SK-N-SH treated with all-trans-retinoic acid at 6 μM for 48 hours (cell line): ENCODE data around the gene CACNA1G.

Experiments
- ATAC-seq: fragments of 200-7000 bp; cut with Tn5 transposase; 3 replicates; pipeline ENCODE4 v1.9.1; 2020; ENCODE audit warnings: mild to moderate bottlenecking, moderate library complexity
- ARNTL ChIP-seq: fragments of 450-650 bp; formaldehyde crosslinking; IDR thresholded peaks from 2 replicates; pipeline ENCODE4 v1.5.0; 2020; ENCODE audit warnings: low read depth, mild to moderate bottlenecking, moderate library complexity, borderline replicate concordance
- BACH2 ChIP-seq: fragments of 250-450 bp; sonication (Bioruptor Pico); IDR thresholded peaks from 2 replicates; pipeline ENCODE4 v1.9.0; 2021; ENCODE audit warnings: mild to moderate bottlenecking, borderline replicate concordance
- CREB5 ChIP-seq: fragments of 250-450 bp; sonication (Bioruptor Pico); IDR thresholded peaks from 2 replicates; pipeline ENCODE4 v1.5.1; 2020; ENCODE audit warnings: low read depth, mild to moderate bottlenecking, moderate library complexity
- CSDC2 ChIP-seq: fragments of 250-450 bp; sonication (Bioruptor Pico); IDR thresholded peaks from 2 replicates; pipeline ENCODE4 v1.5.0; 2020; ENCODE audit warnings: mild to moderate bottlenecking, moderate library complexity
- CSRNP3 ChIP-seq: fragments of 250-450 bp; sonication (Bioruptor Pico); IDR thresholded peaks from 2 replicates; pipeline ENCODE4 v1.5.1; 2021; ENCODE audit warnings: mild to moderate bottlenecking, moderate library complexity
- ESRRG ChIP-seq: fragments of 250-450 bp; sonication (Bioruptor Pico); IDR thresholded peaks from 2 replicates; pipeline ENCODE4 v1.6.1; 2021; ENCODE audit warnings: mild to moderate bottlenecking
- GLIS3 ChIP-seq: fragments of 250-450 bp; sonication (Bioruptor Pico); IDR thresholded peaks from 2 replicates; pipeline ENCODE4 v1.5.0; 2020; ENCODE audit warnings: mild to moderate bottlenecking, moderate library complexity
- OSR1 ChIP-seq: fragments of 250-450 bp; sonication (Bioruptor Pico); IDR thresholded peaks from 2 replicates; pipeline ENCODE4 v1.8.0; 2022; ENCODE audit warnings: moderate library complexity, mild to moderate bottlenecking, inconsistent platforms
- PATZ1 ChIP-seq: fragments of 250-450 bp; sonication (Bioruptor Pico); IDR thresholded peaks from 2 replicates; pipeline ENCODE4 v1.8.0; 2020; ENCODE audit warnings: mild to moderate bottlenecking, moderate library complexity, borderline replicate concordance
- POU6F1 ChIP-seq: fragments of 250-450 bp; sonication (Bioruptor Pico); IDR thresholded peaks from 2 replicates; pipeline ENCODE4 v1.8.0; 2021; ENCODE audit warnings: low read depth, mild to moderate bottlenecking, moderate library complexity, borderline replicate concordance
- PPARA ChIP-seq: fragments of 250-450 bp; sonication (Bioruptor Pico); IDR thresholded peaks from 2 replicates; pipeline ENCODE4 v1.5.0; 2020; ENCODE audit warnings: mild to moderate bottlenecking, borderline replicate concordance
- RARB ChIP-seq: fragments of 250-450 bp; sonication (Bioruptor Pico); IDR thresholded peaks from 2 replicates; pipeline ENCODE4 v1.8.0; 2021; ENCODE audit warnings: mild to moderate bottlenecking, moderate library complexity
- SNAI2 ChIP-seq: fragments of 250-450 bp; sonication (Bioruptor Pico); IDR thresholded peaks from 2 replicates; pipeline ENCODE4 v1.5.0; 2020; ENCODE audit warnings: mild to moderate bottlenecking, moderate library complexity
- TCF4 ChIP-seq: fragments of 250-450 bp; sonication (Bioruptor Pico); IDR thresholded peaks from 2 replicates; pipeline ENCODE4 v1.8.0; 2021; ENCODE audit warnings: mild to moderate bottlenecking, moderate library complexity, borderline replicate concordance
- TOX ChIP-seq: fragments of 250-450 bp; sonication (Bioruptor Pico); IDR thresholded peaks from 2 replicates; pipeline ENCODE4 v1.8.0; 2021; ENCODE audit warnings: mild to moderate bottlenecking, moderate library complexity, borderline replicate concordance
- ZC3H10 ChIP-seq: fragments of 250-450 bp; sonication (Bioruptor Pico); IDR thresholded peaks from 2 replicates; pipeline ENCODE4 v1.5.1; 2021; ENCODE audit warnings: mild to moderate bottlenecking, moderate library complexity
- ZFP3 ChIP-seq: fragments of 250-450 bp; sonication (Bioruptor Pico); IDR thresholded peaks from 2 replicates; pipeline ENCODE4 v1.5.0; 2020; ENCODE audit warnings: mild to moderate bottlenecking, moderate library complexity
- ZFP30 ChIP-seq: fragments of 450-650 bp; formaldehyde crosslinking; IDR thresholded peaks from 2 replicates; pipeline ENCODE4 v1.5.0; 2022; ENCODE audit warnings: mild to moderate bottlenecking, moderate library complexity
- ZNF565 ChIP-seq: fragments of 450-650 bp; formaldehyde crosslinking; conservative IDR thresholded peaks from 2 replicates; pipeline ENCODE4 v1.5.0; 2020; ENCODE audit warnings: low read depth, mild to moderate bottlenecking, moderate library complexity
- ZNF70 ChIP-seq: fragments of 450-650 bp; formaldehyde crosslinking; IDR thresholded peaks from 2 replicates; pipeline ENCODE4 v1.5.0; 2020; ENCODE audit warnings: mild to moderate bottlenecking, moderate library complexity
- ZNF8 ChIP-seq: fragments of 450-650 bp; formaldehyde crosslinking; IDR thresholded peaks from 2 replicates; pipeline ENCODE4 v1.5.0; 2020; ENCODE audit warnings: mild to moderate bottlenecking, moderate library complexity

The CACNA1G gene

GRCh38 chr17:50580646-50581045, 20.1 kb downstream of the CACNA1G start:
- TF ChIP-seq POU6F1 (CRISPR knock-in tag): no peak
- no peak for TF ChIP-seq ZNF565
- no peak for TF ChIP-seq PPARA (CRISPR knock-in tag)
- TF ChIP-seq CREB5 (CRISPR knock-in tag): no peak
- TF ChIP-seq ZC3H10: no peak
- no peak for TF ChIP-seq ZNF70 (CRISPR knock-in tag)
- no peak for TF ChIP-seq RARB (CRISPR knock-in tag)
- TF ChIP-seq BACH2: no peak
- no peak for TF ChIP-seq ZFP3 (CRISPR knock-in tag)
- TF ChIP-seq SNAI2 (CRISPR knock-in tag): no peak
- TF ChIP-seq ARNTL (CRISPR knock-in tag): no peak
- no peak for TF ChIP-seq PATZ1 (CRISPR knock-in tag)
- TF ChIP-seq GLIS3 (CRISPR knock-in tag): no peak
- no peak for TF ChIP-seq CSDC2 (CRISPR knock-in tag)
- TF ChIP-seq TCF4 (CRISPR knock-in tag): no peak
- no peak for ATAC-seq

GRCh38 chr17:50581316-50581715, 20.8 kb downstream of the CACNA1G start:
- no peak for ATAC-seq

GRCh38 chr17:50582741-50583140, 22.2 kb downstream of the CACNA1G start:
- TF ChIP-seq ZFP30 (CRISPR knock-in tag): no peak
- TF ChIP-seq RARB (CRISPR knock-in tag): no peak
- no peak for TF ChIP-seq SNAI2 (CRISPR knock-in tag)
- no peak for TF ChIP-seq ZNF70 (CRISPR knock-in tag)
- no peak for TF ChIP-seq POU6F1 (CRISPR knock-in tag)
- no peak for TF ChIP-seq GLIS3 (CRISPR knock-in tag)
- TF ChIP-seq ZNF8 (CRISPR knock-in tag): no peak
- TF ChIP-seq ZFP3 (CRISPR knock-in tag): no peak
- no peak for TF ChIP-seq ESRRG (CRISPR knock-in tag)
- TF ChIP-seq PPARA (CRISPR knock-in tag): no peak
- TF ChIP-seq TCF4 (CRISPR knock-in tag): no peak
- ATAC-seq: no peak

More at GRCh38 chr17:50581316-50581715, 20.8 kb downstream of the CACNA1G start:
- TF ChIP-seq ZNF8 (CRISPR knock-in tag) (no peak), CSDC2 (CRISPR knock-in tag) (no peak), TCF4 (CRISPR knock-in tag) (no peak), POU6F1 (CRISPR knock-in tag) (no peak), ARNTL (CRISPR knock-in tag) (no peak), ZFP30 (CRISPR knock-in tag) (no peak), ZNF565 (no peak), ESRRG (CRISPR knock-in tag) (no peak), CSRNP3 (CRISPR knock-in tag) (no peak), TOX (CRISPR knock-in tag) (no peak), BACH2 (no peak), OSR1 (no peak)
